Hindlimb muscle (tissue), 1 donor: ENCODE measurements around the gene CHST11. TPM values are rescaled to one million over a fixed set of nuclear protein-coding genes. Genes with fewer than 3 reads are reported as not detected.
A peak's percentile ranks its signal among the peaks of the same experiment; 100 is the strongest.

Experiments
- DNase-seq: peaks from one replicate; pipeline ENCODE4 v3.0.0-alpha.2; 2013
- polyA plus RNA-seq: library from polyadenylated mRNA; unstranded; fragments of 120-200 nt; gene quantifications from one replicate; pipeline ENCODE4 v1.2.1, GENCODE V29; 2013; ENCODE audit not compliant: insufficient read length

CHST11 gene
- polyA plus RNA-seq, 1 donor, result 4.0 TPM

DNA sequence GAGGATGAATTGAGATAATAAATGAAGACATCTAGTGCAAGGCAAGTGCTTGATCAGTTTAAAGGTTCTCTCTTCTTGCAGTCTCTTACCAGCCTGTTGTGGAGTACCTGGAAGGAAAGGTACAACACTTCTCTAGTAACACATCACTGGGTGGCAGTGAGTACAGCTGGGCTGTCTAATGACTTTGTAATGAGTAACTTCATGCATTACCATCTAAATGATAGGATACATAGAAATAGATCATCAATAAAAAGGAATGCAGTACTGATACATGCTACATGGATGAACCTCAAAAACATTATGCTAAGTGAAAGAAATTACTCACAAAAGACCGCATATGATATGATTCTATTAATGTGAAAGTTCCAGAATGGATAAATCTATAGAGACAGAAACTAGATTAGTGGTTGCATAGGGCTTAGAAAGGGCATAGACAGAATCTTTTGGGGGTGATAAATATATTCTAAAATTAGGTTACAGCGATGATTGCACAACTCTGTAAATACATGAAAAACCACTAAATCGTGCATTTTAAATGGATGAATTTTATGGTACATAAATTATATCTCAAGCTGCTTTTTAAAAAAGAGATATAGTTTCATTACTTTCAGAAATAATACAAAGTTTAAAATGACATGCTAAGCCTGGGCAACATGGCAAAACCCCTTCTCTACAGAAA lies 224.4 kb downstream of the CHST11 start:
- DNase-seq, result no peak

DNA sequence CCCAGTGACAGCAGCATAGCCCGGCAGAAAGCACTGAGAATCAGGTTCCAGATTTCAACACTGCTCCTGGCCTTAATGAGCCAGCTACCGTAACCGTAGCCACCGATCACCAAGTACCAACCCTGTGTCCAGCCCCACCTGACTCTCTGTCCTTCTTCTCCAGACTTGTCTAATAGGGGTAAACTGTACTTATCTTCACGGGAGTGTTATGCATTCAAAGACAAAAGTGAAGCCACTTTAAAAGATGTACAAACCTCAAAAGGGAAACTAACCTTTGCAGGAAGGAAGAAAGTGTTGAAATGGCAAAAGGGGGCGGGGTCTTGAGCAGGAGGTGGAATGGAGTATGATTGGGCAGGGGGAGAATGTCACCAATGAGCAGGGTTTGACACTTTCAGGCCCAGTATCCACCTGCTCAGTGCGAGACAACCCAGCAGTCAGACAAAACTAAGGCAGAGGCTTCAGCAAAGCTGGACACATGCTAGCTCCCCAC lies 226.1 kb downstream of the CHST11 start:
- no peak for DNase-seq

DNA sequence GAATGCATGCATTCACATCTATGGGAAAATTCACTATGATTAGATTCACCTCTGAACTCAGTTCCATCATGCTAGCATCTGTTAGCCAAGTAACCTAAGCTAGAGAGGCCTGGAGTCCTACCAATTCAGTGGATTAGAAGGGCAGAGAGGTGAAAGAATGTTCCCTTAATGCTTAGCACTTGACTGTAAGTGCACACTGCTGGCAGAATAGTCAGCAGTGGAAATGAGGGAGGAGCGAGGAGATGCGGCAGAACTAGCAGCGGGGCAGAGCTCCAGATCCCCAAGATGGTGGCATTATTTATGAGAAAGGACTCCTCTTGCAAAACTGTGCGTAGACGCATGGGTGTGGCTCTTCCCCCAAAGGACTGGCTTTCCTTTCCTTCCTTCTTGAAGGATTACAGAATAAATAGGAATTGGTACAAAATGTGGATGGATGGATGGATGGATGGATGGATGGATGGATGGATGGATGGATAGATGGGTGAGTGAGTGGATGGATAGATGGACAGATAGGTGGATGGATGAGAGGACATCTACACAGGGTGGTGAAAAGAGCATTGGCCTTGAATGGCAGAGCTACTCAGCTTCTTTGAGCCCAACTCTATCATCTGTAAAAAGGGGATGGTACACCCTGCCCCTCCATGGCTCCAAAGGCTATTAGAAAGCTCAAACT lies 227.2 kb downstream of the CHST11 start:
- DNase-seq, result no peak

DNA sequence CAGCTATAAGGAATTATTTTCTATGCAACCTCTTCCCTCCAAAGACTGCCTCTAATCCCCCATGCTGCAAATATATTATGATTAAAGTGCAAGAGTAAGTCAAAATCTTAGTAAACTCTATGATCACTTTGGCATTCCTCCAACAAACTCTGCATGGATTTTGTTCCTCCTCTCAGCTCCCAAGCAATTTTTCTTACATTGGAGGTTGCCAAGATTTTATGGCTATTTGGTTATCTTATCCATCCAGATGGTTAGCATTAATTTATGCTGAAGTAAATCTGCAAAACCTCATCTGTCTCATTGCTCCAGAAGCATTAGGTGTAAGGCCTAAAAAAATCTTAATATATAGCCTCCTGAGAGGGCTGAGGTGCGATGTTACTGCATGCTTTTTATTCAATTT lies 228.1 kb downstream of the CHST11 start:
- DNase-seq, result peak; percentile 44

GRCh38 chr12:104685366-104685765 lies 228.6 kb downstream of the CHST11 start:
- no peak for DNase-seq

DNA sequence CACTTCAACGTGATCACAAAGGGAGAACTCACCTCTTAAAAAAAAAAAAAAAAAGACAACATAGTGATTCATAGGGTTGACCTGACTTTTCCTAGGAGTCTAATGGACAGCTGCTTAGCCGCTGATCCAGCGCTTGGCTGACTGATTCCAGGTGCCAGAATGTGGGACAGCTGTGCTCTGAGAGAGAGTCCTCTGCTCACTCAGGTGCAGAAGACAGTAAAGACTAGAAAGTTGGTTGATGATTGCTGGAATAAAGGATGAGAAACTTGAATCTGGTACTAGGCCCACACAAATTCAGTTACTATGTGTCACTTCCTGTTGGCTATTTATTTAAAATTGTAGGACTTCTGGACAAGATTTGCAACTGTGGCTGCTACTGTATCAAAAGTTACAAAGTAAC lies 229.4 kb downstream of the CHST11 start:
- DNase-seq, result no peak

GRCh38 chr12:104687823-104688573 lies 231.2 kb downstream of the CHST11 start:
- no peak for DNase-seq

GRCh38 chr12:104689635-104690034 lies 232.9 kb downstream of the CHST11 start:
- DNase-seq, result no peak

GRCh38 chr12:104691721-104692556 lies 235.2 kb downstream of the CHST11 start:
- no peak for DNase-seq

- DNase-seq, result no peak
Observed at GRCh38 chr12:104692557-104693218, 235.9 kb downstream of the CHST11 start.

DNA sequence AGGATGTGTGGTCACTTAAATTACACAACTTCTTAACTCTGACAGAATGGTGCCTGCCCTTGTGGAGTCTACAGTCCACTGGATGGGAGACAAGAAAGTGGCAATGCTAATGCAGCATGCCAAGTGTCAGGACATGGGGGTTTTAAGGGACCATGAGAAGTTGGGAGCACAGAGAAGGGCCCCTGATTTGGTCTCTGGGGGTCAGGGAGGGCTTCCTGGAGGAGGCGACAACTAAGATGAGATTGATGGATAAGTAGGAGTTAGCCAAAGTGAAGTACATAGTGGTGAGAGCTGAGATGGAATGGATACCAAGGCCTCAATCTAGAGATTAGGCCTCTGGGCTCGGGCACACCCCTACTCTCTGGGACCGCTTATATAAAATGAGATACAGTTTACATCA lies 236.7 kb downstream of the CHST11 start:
- no peak for DNase-seq

DNA sequence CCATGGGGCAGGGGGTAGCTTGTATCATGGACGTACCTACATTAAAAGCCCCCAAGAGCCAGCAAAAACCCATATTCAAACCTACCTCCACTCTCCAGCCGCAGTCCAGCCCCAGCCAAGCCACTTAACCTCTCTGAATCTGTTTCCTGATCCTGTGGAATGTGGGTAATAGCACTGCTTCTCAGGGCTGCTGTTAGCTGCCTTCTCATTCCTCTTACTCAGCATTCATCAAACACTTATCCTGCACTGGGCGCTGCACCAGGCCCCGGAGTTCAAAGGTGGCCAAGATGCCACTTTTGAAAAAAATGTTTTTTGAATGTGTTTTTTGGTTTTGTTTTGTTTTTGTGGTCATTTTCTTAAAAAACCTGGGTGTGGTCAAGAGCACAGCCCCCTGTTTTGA lies 237.4 kb downstream of the CHST11 start:
- DNase-seq, result no peak

- DNase-seq, result no peak
Observed at GRCh38 chr12:104694711-104695110, 238.0 kb downstream of the CHST11 start.

DNA sequence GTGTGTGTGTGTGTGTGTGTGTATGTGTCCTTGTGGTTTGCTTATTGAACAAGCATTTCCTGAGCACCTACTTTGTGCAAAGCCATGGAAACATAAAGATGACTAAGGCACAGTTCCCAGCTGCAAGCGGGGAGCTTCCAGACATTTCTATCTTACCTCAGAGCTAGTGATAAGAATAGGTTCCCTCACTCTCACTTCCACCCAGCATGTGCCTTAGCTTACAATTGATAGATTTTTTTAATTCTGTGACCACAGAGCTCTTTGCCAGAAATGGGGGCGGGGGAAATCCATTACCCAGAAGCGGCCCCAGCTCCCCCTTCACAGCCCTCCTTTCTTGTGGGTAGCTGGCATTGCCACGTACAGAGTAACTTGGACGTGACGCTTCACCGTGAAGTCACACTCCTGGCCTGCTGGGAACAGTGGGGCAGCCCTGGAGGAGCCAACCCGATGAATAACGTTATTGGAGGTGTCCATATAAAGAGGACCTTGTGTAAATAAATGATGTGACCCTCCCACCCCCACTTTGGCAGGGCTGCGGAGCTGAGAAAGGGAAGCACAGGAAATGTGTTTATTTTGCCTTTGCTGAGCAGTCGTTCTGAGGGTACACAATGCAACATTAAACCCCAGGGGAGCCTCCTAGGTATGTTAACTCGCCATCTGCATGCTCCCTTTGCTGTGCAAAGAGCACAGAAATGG lies 238.9 kb downstream of the CHST11 start:
- no peak for DNase-seq

GRCh38 chr12:104697186-104697585 lies 240.4 kb downstream of the CHST11 start:
- DNase-seq, result no peak

DNA sequence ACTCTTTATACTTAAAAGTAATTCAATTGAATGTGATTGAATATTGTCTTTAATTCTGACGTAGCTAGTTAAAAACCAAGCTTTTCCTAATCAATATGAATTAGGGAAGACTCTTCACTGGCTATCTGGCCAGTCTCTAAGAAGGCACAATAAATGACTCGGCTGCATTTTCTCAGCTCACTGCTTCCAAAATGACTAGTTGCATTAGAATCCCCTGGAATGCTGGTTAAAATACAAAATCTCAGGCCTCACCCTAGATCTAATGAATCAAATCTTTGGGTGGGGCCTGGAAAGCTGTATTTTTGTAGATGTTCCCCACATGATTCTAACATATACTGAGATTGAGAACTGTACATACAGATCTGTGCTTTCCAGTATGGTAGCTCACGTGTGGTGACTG lies 242.1 kb downstream of the CHST11 start:
- no peak for DNase-seq

GRCh38 chr12:104699489-104700190 lies 242.9 kb downstream of the CHST11 start:
- no peak for DNase-seq

DNA sequence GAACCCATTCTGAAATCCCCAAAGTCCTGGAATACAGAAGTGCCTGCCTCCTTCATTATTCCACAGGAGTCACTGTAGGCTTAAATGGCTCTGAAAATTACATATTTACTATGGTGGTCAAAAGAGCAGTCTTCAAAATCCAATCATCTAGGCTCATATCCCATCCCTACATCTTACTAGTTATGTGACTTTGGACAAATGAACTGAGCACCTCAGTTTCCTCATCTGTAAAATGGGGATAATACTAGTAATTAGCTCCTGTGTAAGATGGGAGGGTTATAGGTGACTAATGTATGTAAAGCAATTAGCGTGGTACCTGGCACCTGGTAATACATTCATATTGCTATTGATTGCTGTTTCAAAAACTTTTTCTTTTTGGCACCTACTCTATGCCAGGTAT lies 243.6 kb downstream of the CHST11 start:
- no peak for DNase-seq

- no peak for DNase-seq
Observed at GRCh38 chr12:104701301-104701700, 244.6 kb downstream of the CHST11 start.

DNA sequence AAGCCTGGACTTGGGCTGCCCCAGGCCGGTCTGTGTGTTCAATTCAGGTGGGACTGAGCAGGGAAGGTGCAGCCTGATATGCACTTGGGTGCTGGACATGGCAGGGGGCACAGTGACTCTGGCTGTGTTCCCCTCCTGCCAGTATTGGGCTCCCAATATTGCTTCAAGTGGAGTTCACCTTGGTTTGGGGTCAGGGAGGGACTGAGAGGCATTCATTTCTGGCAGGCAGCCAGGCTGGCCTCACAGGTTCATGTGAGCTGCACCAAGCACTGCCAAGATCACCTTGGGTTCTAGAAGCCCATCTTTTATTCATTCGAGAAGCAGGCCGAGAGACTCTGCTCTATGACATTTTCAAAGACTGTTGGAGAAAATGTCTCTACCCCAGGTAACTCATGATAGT lies 245.0 kb downstream of the CHST11 start:
- no peak for DNase-seq
